SK-N-SH treated with all-trans-retinoic acid at 6 μM for 48 hours (cell line): ENCODE measurements around the gene SPOCK1.

Experiments
- CREB5 ChIP-seq: fragments of 250-450 bp; sonication (Bioruptor Pico); IDR thresholded peaks from 2 replicates; pipeline ENCODE4 v1.5.1; 2020; ENCODE audit warnings: low read depth, mild to moderate bottlenecking, moderate library complexity
- PATZ1 ChIP-seq: fragments of 250-450 bp; sonication (Bioruptor Pico); IDR thresholded peaks from 2 replicates; pipeline ENCODE4 v1.8.0; 2020; ENCODE audit warnings: mild to moderate bottlenecking, moderate library complexity, borderline replicate concordance
- RARB ChIP-seq: fragments of 250-450 bp; sonication (Bioruptor Pico); IDR thresholded peaks from 2 replicates; pipeline ENCODE4 v1.8.0; 2021; ENCODE audit warnings: mild to moderate bottlenecking, moderate library complexity
- SNAI2 ChIP-seq: fragments of 250-450 bp; sonication (Bioruptor Pico); IDR thresholded peaks from 2 replicates; pipeline ENCODE4 v1.5.0; 2020; ENCODE audit warnings: mild to moderate bottlenecking, moderate library complexity
- TOX ChIP-seq: fragments of 250-450 bp; sonication (Bioruptor Pico); IDR thresholded peaks from 2 replicates; pipeline ENCODE4 v1.8.0; 2021; ENCODE audit warnings: mild to moderate bottlenecking, moderate library complexity, borderline replicate concordance
- ZFP3 ChIP-seq: fragments of 250-450 bp; sonication (Bioruptor Pico); IDR thresholded peaks from 2 replicates; pipeline ENCODE4 v1.5.0; 2020; ENCODE audit warnings: mild to moderate bottlenecking, moderate library complexity
- ZFP30 ChIP-seq: fragments of 450-650 bp; formaldehyde crosslinking; IDR thresholded peaks from 2 replicates; pipeline ENCODE4 v1.5.0; 2022; ENCODE audit warnings: mild to moderate bottlenecking, moderate library complexity
- ZNF565 ChIP-seq: fragments of 450-650 bp; formaldehyde crosslinking; conservative IDR thresholded peaks from 2 replicates; pipeline ENCODE4 v1.5.0; 2020; ENCODE audit warnings: low read depth, mild to moderate bottlenecking, moderate library complexity

GRCh38 chr5:136927571-136927970, 571.6 kb downstream of the SPOCK1 start:
- TF ChIP-seq SNAI2 (CRISPR knock-in tag): no peak
- TF ChIP-seq ZNF565 (CRISPR knock-in tag): no peak
- TF ChIP-seq RARB (CRISPR knock-in tag): no peak
- TF ChIP-seq CREB5: no peak
- no peak for TF ChIP-seq TOX
- TF ChIP-seq PATZ1 (CRISPR knock-in tag): no peak
- no peak for TF ChIP-seq ZFP30 (CRISPR knock-in tag)
- no peak for TF ChIP-seq ZFP3 (CRISPR knock-in tag)
